ENCODE measurements around the gene HPCAL4. TPM values are rescaled to one million over a fixed set of nuclear protein-coding genes. Genes with fewer than 3 reads are reported as not detected.

The HPCAL4 gene
- total and polyA plus RNA-seq, 9 of the 15 experiments (the other 6 are each of a cell fraction or from before 2014, with no cell fraction given) = 0.01 to 0.04 (median 0.04) TPM; not detected in 4

- TF ChIP-seq REST (IDR thresholded peaks at IDR 0.05; ENCODE audit: borderline replicate concordance) = peak; percentile 82
- no peak; the same call in 1 of the 2 replicates for TF ChIP-seq REST (CRISPR knock-in tag; IDR thresholded peaks at IDR 0.05; ENCODE audit: low read depth)
- no peak for TF ChIP-seq MXI1 (IDR thresholded peaks at IDR 0.05; ENCODE audit: low read depth, low read length)
- no peak for TF ChIP-seq STAT6 (CRISPR knock-in tag; IDR thresholded peaks at IDR 0.05)
- no peak for TF ChIP-seq PRPF4 (IDR thresholded peaks at IDR 0.05; ENCODE audit: insufficient read depth, low read depth, low read length, poor library complexity, severe bottlenecking)
- TF ChIP-seq, protein P1, sequence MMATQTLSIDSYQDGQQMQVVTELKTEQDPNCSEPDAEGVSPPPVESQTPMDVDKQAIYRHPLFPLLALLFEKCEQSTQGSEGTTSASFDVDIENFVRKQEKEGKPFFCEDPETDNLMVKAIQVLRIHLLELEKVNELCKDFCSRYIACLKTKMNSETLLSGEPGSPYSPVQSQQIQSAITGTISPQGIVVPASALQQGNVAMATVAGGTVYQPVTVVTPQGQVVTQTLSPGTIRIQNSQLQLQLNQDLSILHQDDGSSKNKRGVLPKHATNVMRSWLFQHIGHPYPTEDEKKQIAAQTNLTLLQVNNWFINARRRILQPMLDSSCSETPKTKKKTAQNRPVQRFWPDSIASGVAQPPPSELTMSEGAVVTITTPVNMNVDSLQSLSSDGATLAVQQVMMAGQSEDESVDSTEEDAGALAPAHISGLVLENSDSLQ (IDR thresholded peaks at IDR 0.05) = peak; percentile 98
- no peak for TF ChIP-seq CHD4 (IDR thresholded peaks at IDR 0.05; ENCODE audit: insufficient read depth, insufficient replicate concordance, low read depth, low read length, poor library complexity, severe bottlenecking)
- no peak for TF ChIP-seq PHF8 (IDR thresholded peaks at IDR 0.05; ENCODE audit: borderline replicate concordance, low read length)
- no peak for TF ChIP-seq CBX5 (IDR thresholded peaks at IDR 0.05; ENCODE audit: borderline replicate concordance, low read depth)
- TF ChIP-seq HNRNPK (IDR thresholded peaks at IDR 0.05; ENCODE audit: low read depth, low read length, poor library complexity, severe bottlenecking) = no peak
- no peak for TF ChIP-seq ZNF217 (CRISPR knock-in tag; IDR thresholded peaks at IDR 0.05)
- peak; percentile 30; the same call in 1 of the 2 replicates for TF ChIP-seq ESRRA (IDR thresholded peaks at IDR 0.05; ENCODE audit: borderline replicate concordance, low read depth)
- TF ChIP-seq TSC22D4 (tag; IDR thresholded peaks at IDR 0.05) = no peak
- no peak for TF ChIP-seq NCOR1 (IDR thresholded peaks at IDR 0.05)
- TF ChIP-seq NUFIP1 (IDR thresholded peaks at IDR 0.05; ENCODE audit: partially characterized antibody) = no peak
- no peak; the same call in 1 of the 2 replicates for TF ChIP-seq TARDBP (IDR thresholded peaks at IDR 0.05)
These were observed at the start of gene HPCAL4 (continued) for GRCh38 chr1:39691383-39692151.
